Liver (tissue), 9 donors: Measurements from ENCODE around the gene DOCK1. TPM values are rescaled to one million over a fixed set of nuclear protein-coding genes. Genes with fewer than 3 reads are reported as not detected.
"Not testable (repeated sequence)": the region's sequence is repeated elsewhere in the genome, so short reads cannot be mapped to it uniquely, and the experiment has no call there.

Experiments
- DNase-seq: peaks from one replicate; pipeline ENCODE4 v3.0.0-alpha.2; 2017; ENCODE audit warnings: low spot score
- H3K27ac ChIP-seq, 2 donors: one replicate each; pipeline ENCODE4 v1.7.0; 2013; ENCODE audit warnings: inconsistent platforms in 2 of 2, low read length in 2 of 2, control low read depth in 1 of 2, low read depth in 1 of 2, mild to moderate bottlenecking in 1 of 2
- H3K27me3 ChIP-seq, 4 donors: one replicate each; pipeline versions ENCODE4 v1.6.1 to v1.7.0; 2013; ENCODE audit warnings: low read length in 3 of 4, inconsistent platforms in 1 of 4, mild to moderate bottlenecking in 1 of 4, moderate library complexity in 1 of 4; ENCODE audit not compliant: control insufficient read depth in 4 of 4, insufficient read depth in 4 of 4
- H3K36me3 ChIP-seq, 4 donors: one replicate each; pipeline versions ENCODE4 v1.6.1 to v1.7.0; 2013; ENCODE audit warnings: low read length in 3 of 4, mild to moderate bottlenecking in 3 of 4, low read depth in 1 of 4, moderate library complexity in 1 of 4; ENCODE audit not compliant: control insufficient read depth in 4 of 4, insufficient read depth in 3 of 4
- H3K4me1 ChIP-seq, 4 donors: one replicate each; pipeline versions ENCODE4 v1.6.1 to v1.7.0; 2013; ENCODE audit warnings: low read length in 3 of 4, mild to moderate bottlenecking in 3 of 4, moderate library complexity in 1 of 4; ENCODE audit not compliant: control insufficient read depth in 4 of 4, insufficient read depth in 4 of 4
- H3K4me3 ChIP-seq, 3 donors: one replicate each; pipeline versions ENCODE4 v1.6.1 to v1.7.0; 2013; ENCODE audit warnings: low read length in 3 of 3, control low read depth in 1 of 3, low read depth in 1 of 3, mild to moderate bottlenecking in 1 of 3
- H3K9ac ChIP-seq, 2 donors: one replicate each; pipeline ENCODE4 v1.7.0; 2013; ENCODE audit warnings: low read length in 2 of 2, mild to moderate bottlenecking in 2 of 2, moderate library complexity in 2 of 2, control low read depth in 1 of 2, low read depth in 1 of 2
- H3K9me3 ChIP-seq, 4 donors: one replicate each; pipeline versions ENCODE4 v1.6.1 to v1.7.0; 2013; ENCODE audit warnings: low read length in 3 of 4; ENCODE audit not compliant: control insufficient read depth in 4 of 4
- ATF3 ChIP-seq: IDR thresholded peaks from 2 replicates; pipeline ENCODE4 v1.6.1; 2016; ENCODE audit warnings: antibody characterized with exemption
- CTCF ChIP-seq: fragments of 150-350 bp; IDR thresholded peaks from 2 replicates; pipeline ENCODE4 v1.5.1; 2017; ENCODE audit warnings: improper control_type of control experiment, low read depth, low read length; ENCODE audit not compliant: missing input control
- EGR1 ChIP-seq, 2 donors: IDR thresholded peaks; 2 replicates each; pipeline ENCODE4 v1.6.1; 2016 to 2018; ENCODE audit warnings: antibody characterized with exemption in 2 of 2, low read depth in 2 of 2
- FOXA1 ChIP-seq: IDR thresholded peaks from 2 replicates; pipeline ENCODE4 v1.6.1; 2016; ENCODE audit warnings: antibody characterized with exemption
- GABPA ChIP-seq, 2 donors: IDR thresholded peaks in 1 of 2; conservative IDR thresholded peaks in 1 of 2; 2 replicates each; pipeline ENCODE4 v1.6.1; 2016; ENCODE audit warnings: antibody characterized with exemption in 2 of 2, mild to moderate bottlenecking in 1 of 2, moderate library complexity in 1 of 2
- HNF4A ChIP-seq, 2 donors: conservative IDR thresholded peaks; 2 replicates each; pipeline ENCODE4 v1.6.1; 2016; ENCODE audit warnings: antibody characterized with exemption in 2 of 2, mild to moderate bottlenecking in 2 of 2
- HNF4G ChIP-seq: IDR thresholded peaks from 2 replicates; pipeline ENCODE4 v1.6.1; 2016; ENCODE audit warnings: antibody characterized with exemption
- JUND ChIP-seq, 2 donors: IDR thresholded peaks; 2 replicates each; pipeline ENCODE4 v1.6.1; 2016; ENCODE audit warnings: antibody characterized with exemption in 2 of 2
- NR2F2 ChIP-seq: IDR thresholded peaks from 2 replicates; pipeline ENCODE4 v1.6.1; 2016; ENCODE audit warnings: antibody characterized with exemption
- RAD21 ChIP-seq, 2 donors: IDR thresholded peaks; 2 replicates each; pipeline ENCODE4 v1.6.1; 2016; ENCODE audit warnings: antibody characterized with exemption in 2 of 2, mild to moderate bottlenecking in 2 of 2
- RXRA ChIP-seq, 2 donors: IDR thresholded peaks; 2 replicates each; pipeline ENCODE4 v1.6.1; 2017 to 2018; ENCODE audit warnings: antibody characterized with exemption in 2 of 2, mild to moderate bottlenecking in 1 of 2
- TAF1 ChIP-seq: conservative IDR thresholded peaks from 2 replicates; pipeline ENCODE4 v1.6.1; 2016; ENCODE audit warnings: antibody characterized with exemption, mild to moderate bottlenecking
- YY1 ChIP-seq: IDR thresholded peaks from 2 replicates; pipeline ENCODE4 v1.6.1; 2016; ENCODE audit warnings: antibody characterized with exemption, mild to moderate bottlenecking
- WGBS: extraction: QIAGEN DNeasy Blood & Tissue Kit; methylation state at CpG from one replicate; pipeline ENCODE4 v1.1.7; 2013; 5-methylcytosine and 5-hydroxymethylcytosine counted together
- polyA plus RNA-seq, 2 donors: library from polyadenylated mRNA; stranded (reverse) in 1 of 2; unstranded in 1 of 2; fragments of 200-250 nt in 1 of 2; fragments of >200 nt in 1 of 2; fragmentation: Nextera tagmentation in 1 of 2; extraction: Ambion mirVana in 1 of 2; gene quantifications; one replicate each; pipeline versions ENCODE4 v1.2.1 to v1.2.3, GENCODE V29; 2013 to 2015
- total RNA-seq, 2 donors: library from RNA; depleted of rRNA; stranded (reverse); fragments of >200 nt; gene quantifications; one replicate each; pipeline ENCODE4 v1.2.3, GENCODE V29; 2014
- donor health status: healthy.
- donor health status: healthy.
- donor health status: healthy.
- donor health status: healthy.
- donor health status: healthy.

Gene DOCK1
- total and polyA plus RNA-seq, 4 donors: 3.8 to 28.8 (median 9.1) TPM

GRCh38 chr10:126913316-126913715, 8.1 kb downstream of the DOCK1 start:
- Histone ChIP-seq H3K4me1 (peaks cover 4 to 17% (median 14%) of the 10 kb centered on the region in 4 donors), H3K9me3 (no peaks in the 10 kb centered on the region), H3K4me3 (no peak overlapping the region), H3K36me3 (no peaks in the 10 kb centered on the region), H3K27ac (no peak overlapping the region), H3K9ac (no peak overlapping the region), H3K27me3 (no peaks in the 10 kb centered on the region)
- WGBS: 90% methylated on average over 11 of the region's 11 CpGs
- no peak for DNase-seq
- TF ChIP-seq RAD21 (IDR thresholded peaks at IDR 0.05) (no peak), RXRA (IDR thresholded peaks at IDR 0.05) (no peak), YY1 (no peak)

- H3K27ac ChIP-seq: no peak overlapping the region
- TF ChIP-seq GABPA (IDR thresholded peaks at IDR 0.05 in 1 of 2, conservative IDR thresholded peaks at IDR 0.05 in 1 of 2) (no peak), RXRA (IDR thresholded peaks at IDR 0.05) (no peak), FOXA1 (no peak), RAD21 (IDR thresholded peaks at IDR 0.05) (no peak), JUND (IDR thresholded peaks at IDR 0.05) (no peak), EGR1 (IDR thresholded peaks at IDR 0.05; ENCODE audit: low read depth in 2 of 2) (no peak), NR2F2 (no peak), HNF4A (conservative IDR thresholded peaks at IDR 0.05) (no peak), ATF3 (no peak), HNF4G (no peak), CTCF (no peak), TAF1 (no peak)
- H3K9me3 ChIP-seq: no peaks in the 10 kb centered on the region
- peaks cover 6 to 27% (median 23%) of the 10 kb centered on the region in 4 donors for H3K4me1 ChIP-seq
- H3K36me3 ChIP-seq: no peaks in the 10 kb centered on the region
- H3K4me3 ChIP-seq: no peak overlapping the region
- H3K9ac ChIP-seq: no peak overlapping the region
- H3K27me3 ChIP-seq: no peaks in the 10 kb centered on the region
- WGBS: 98% methylated on average over 1 of the region's 1 CpG
- DNase-seq: no peak
Measured at GRCh38 chr10:126914561-126914960, 9.3 kb downstream of the DOCK1 start.

GRCh38 chr10:126916952-126917351, 11.7 kb downstream of the DOCK1 start:
- not testable (repeated sequence) for H3K36me3 ChIP-seq, H3K27ac ChIP-seq, H3K27me3 ChIP-seq, H3K4me3 ChIP-seq, H3K9ac ChIP-seq, H3K9me3 ChIP-seq, DNase-seq
- 90% methylated on average over 12 of the region's 12 CpGs for WGBS
- peaks cover 6 to 28% (median 23%) of the 10 kb centered on the region in 4 donors for H3K4me1 ChIP-seq

GRCh38 chr10:126917375-126917774, 12.1 kb downstream of the DOCK1 start:
- Histone ChIP-seq H3K4me3 (no peak overlapping the region), H3K27ac (peak overlapping the region in 1 of 2 donors; percentile 64), H3K9ac (no peak overlapping the region), H3K27me3 (no peaks in the 10 kb centered on the region), H3K36me3 (no peaks in the 10 kb centered on the region), H3K9me3 (no peaks in the 10 kb centered on the region), H3K4me1 (peaks cover 6 to 28% (median 23%) of the 10 kb centered on the region in 4 donors)
- no peak for DNase-seq
- 65% methylated on average over 7 of the region's 7 CpGs for WGBS
- TF ChIP-seq RXRA (IDR thresholded peaks at IDR 0.05): peak in 1 of 2 donors; percentile 12
- no peak for TF ChIP-seq NR2F2
